Esophagus squamous epithelium (tissue), 4 donors: Measurements from ENCODE around the gene XRCC4.

Source experiments
- CTCF ChIP-seq, 6 experiments: fragments of 450-650 bp in 4 of 6; fragments of 200-600 bp in 2 of 6; sonication (generic) in 2 of 6; IDR thresholded peaks; one replicate each; pipeline ENCODE4 v1.5.1; 2016 to 2019; ENCODE audit warnings: antibody characterized with exemption in 6 of 6, mild to moderate bottlenecking in 4 of 6, moderate library complexity in 4 of 6
- POLR2A ChIP-seq, 4 donors: fragments of 450-650 bp; IDR thresholded peaks; one replicate each; pipeline ENCODE4 v1.6.1; 2017; ENCODE audit warnings: antibody characterized with exemption in 4 of 4, mild to moderate bottlenecking in 4 of 4, moderate library complexity in 3 of 4

- TF ChIP-seq CTCF (IDR thresholded peaks at IDR 0.05) (no peak), POLR2A (IDR thresholded peaks at IDR 0.05) (no peak)
These were observed 28.5 kb upstream of the XRCC4 start for GRCh38 chr5:83048811-83049210.
